BE2C (cell line): ENCODE results near the gene KCTD13.
"Not testable (repeated sequence)": the region's sequence is repeated elsewhere in the genome, so short reads cannot be mapped to it uniquely, and the experiment has no call there.

Source experiments
- DNase-seq: peaks from one replicate; pipeline ENCODE4 v3.0.0-alpha.2; 2020
- H3K27me3 ChIP-seq: fragments of 250-450 bp; sonication (Bioruptor Pico); 2 replicates; pipeline ENCODE4 v1.5.1; 2020; ENCODE audit warnings: mild to moderate bottlenecking
- H3K36me3 ChIP-seq: fragments of 250-450 bp; sonication (Bioruptor Pico); 2 replicates; pipeline ENCODE4 v1.5.1; 2020; ENCODE audit warnings: mild to moderate bottlenecking
- H3K4me1 ChIP-seq: fragments of 250-450 bp; sonication (Bioruptor Pico); 2 replicates; pipeline ENCODE4 v1.5.1; 2020
- H3K4me3 ChIP-seq: 2 replicates; pipeline ENCODE4 v1.5.1; 2011; ENCODE audit warnings: low read depth, low read length
- H3K9me3 ChIP-seq: fragments of 250-450 bp; sonication (Bioruptor Pico); 2 replicates; pipeline ENCODE4 v1.5.1; 2020
- CTCF ChIP-seq: IDR thresholded peaks from 2 replicates; pipeline ENCODE4 v1.5.1; 2012; ENCODE audit warnings: mild to moderate bottlenecking, low read depth, low read length

Gene KCTD13

GRCh38 chr16:29961479-29962343 is 35.7 kb upstream of the KCTD13 start, which contains the start of gene TMEM219:
Gene TMEM219 (plus strand): TSS chr16:29962079. CDS start chr16:29963144, 1,065 bp downstream.
- TF ChIP-seq CTCF: peak; percentile 40
- H3K36me3 ChIP-seq: no peaks in the 10 kb centered on the region
- no peaks in the 10 kb centered on the region for H3K4me1 ChIP-seq
- no peaks in the 10 kb centered on the region for H3K9me3 ChIP-seq
- H3K27me3 ChIP-seq: no peaks in the 10 kb centered on the region
- H3K4me3 ChIP-seq: peak within 1 kb of the TSS; percentile 81
- DNase-seq: peak; percentile 93

GRCh38 chr16:29961127-29961478 is 35.1 kb upstream of the KCTD13 start:
- Histone ChIP-seq H3K4me3 (peak overlapping the region; percentile 81), H3K4me1 (no peaks in the 10 kb centered on the region), H3K36me3 (no peaks in the 10 kb centered on the region), H3K9me3 (no peaks in the 10 kb centered on the region), H3K27me3 (no peaks in the 10 kb centered on the region)
- TF ChIP-seq CTCF: no peak
- no peak for DNase-seq

- not testable (repeated sequence) for H3K4me1 ChIP-seq, H3K4me3 ChIP-seq, H3K27me3 ChIP-seq, DNase-seq, H3K36me3 ChIP-seq, H3K9me3 ChIP-seq
Measured at GRCh38 chr16:29959821-29960220, 33.8 kb upstream of the KCTD13 start.

- H3K36me3 ChIP-seq: no peaks in the 10 kb centered on the region
- no peak overlapping the region for H3K4me3 ChIP-seq
- no peak for TF ChIP-seq CTCF
- no peaks in the 10 kb centered on the region for H3K9me3 ChIP-seq
- DNase-seq: no peak
- no peaks in the 10 kb centered on the region for H3K27me3 ChIP-seq
- H3K4me1 ChIP-seq: no peaks in the 10 kb centered on the region
Measured at GRCh38 chr16:29959293-29959692, 33.3 kb upstream of the KCTD13 start.

- H3K9me3 ChIP-seq: no peaks in the 10 kb centered on the region
- no peaks in the 10 kb centered on the region for H3K4me1 ChIP-seq
- no peak for TF ChIP-seq CTCF
Measured at GRCh38 chr16:29958756-29959155, 32.7 kb upstream of the KCTD13 start.

GRCh38 chr16:29951625-29952365 is 25.8 kb upstream of the KCTD13 start:
- no peak for TF ChIP-seq CTCF
- Histone ChIP-seq H3K9me3 (no peaks in the 10 kb centered on the region; the same call in 1 of the 2 replicates), H3K36me3 (no peaks in the 10 kb centered on the region), H3K27me3 (no peaks in the 10 kb centered on the region), H3K4me3 (no peak overlapping the region), H3K4me1 (no peaks in the 10 kb centered on the region)
- DNase-seq: no peak

More at GRCh38 chr16:29958756-29959155, 32.7 kb upstream of the KCTD13 start:
- H3K27me3 ChIP-seq: no peaks in the 10 kb centered on the region
- no peaks in the 10 kb centered on the region for H3K36me3 ChIP-seq
- DNase-seq: no peak
- H3K4me3 ChIP-seq: no peak overlapping the region
